NB4 (cell line): ENCODE measurements around the gene SLMAP.

Experiments used
- CTCF ChIP-seq: IDR thresholded peaks from one replicate; pipeline ENCODE4 v1.5.1; 2012; ENCODE audit warnings: low read depth, low read length
- MAX ChIP-seq: IDR thresholded peaks from 2 replicates; pipeline ENCODE4 v1.6.1; 2011; ENCODE audit warnings: low read depth, low read length
- POLR2A ChIP-seq: IDR thresholded peaks from 2 replicates; pipeline ENCODE4 v1.6.1; 2011; ENCODE audit warnings: mild to moderate bottlenecking; ENCODE audit not compliant: insufficient read length; ENCODE audit errors: extremely low read depth

- TF ChIP-seq CTCF (no peak), POLR2A (no peak), MAX (no peak)
Measured at GRCh38 chr3:57783186-57784088, 27.3 kb downstream of the SLMAP start.
